ENCODE measurements around the gene IER5.

DNA sequence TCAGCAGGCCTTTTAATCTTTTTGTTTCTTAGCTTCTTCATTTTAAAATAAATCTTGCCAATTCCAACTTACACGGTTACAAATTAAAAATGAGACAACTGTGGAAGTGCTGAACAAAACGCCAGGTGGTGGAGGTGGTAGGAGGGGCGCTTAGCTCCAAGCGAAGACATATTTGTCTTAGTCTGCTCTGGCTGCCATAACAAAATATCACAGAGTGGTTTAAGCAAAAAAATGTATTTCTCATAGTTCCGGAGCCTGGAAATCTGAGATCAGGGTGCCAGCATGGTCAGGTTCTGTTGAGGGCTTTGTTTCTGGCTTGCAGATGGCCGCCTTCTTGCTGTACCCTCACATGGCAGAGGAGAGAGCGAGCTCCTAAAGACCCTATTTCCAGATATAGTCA lies 14.9 kb downstream of the IER5 start:
- TF ChIP-seq, protein P1, sequence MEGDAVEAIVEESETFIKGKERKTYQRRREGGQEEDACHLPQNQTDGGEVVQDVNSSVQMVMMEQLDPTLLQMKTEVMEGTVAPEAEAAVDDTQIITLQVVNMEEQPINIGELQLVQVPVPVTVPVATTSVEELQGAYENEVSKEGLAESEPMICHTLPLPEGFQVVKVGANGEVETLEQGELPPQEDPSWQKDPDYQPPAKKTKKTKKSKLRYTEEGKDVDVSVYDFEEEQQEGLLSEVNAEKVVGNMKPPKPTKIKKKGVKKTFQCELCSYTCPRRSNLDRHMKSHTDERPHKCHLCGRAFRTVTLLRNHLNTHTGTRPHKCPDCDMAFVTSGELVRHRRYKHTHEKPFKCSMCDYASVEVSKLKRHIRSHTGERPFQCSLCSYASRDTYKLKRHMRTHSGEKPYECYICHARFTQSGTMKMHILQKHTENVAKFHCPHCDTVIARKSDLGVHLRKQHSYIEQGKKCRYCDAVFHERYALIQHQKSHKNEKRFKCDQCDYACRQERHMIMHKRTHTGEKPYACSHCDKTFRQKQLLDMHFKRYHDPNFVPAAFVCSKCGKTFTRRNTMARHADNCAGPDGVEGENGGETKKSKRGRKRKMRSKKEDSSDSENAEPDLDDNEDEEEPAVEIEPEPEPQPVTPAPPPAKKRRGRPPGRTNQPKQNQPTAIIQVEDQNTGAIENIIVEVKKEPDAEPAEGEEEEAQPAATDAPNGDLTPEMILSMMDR (IDR thresholded peaks at IDR 0.05), result no peak
- no peak for TF ChIP-seq POLR2AphosphoS5 (IDR thresholded peaks at IDR 0.05)
- TF ChIP-seq POLR2A (IDR thresholded peaks at IDR 0.05), result no peak
- TF ChIP-seq EP300 (IDR thresholded peaks at IDR 0.05), result no peak
